Adrenal gland (tissue), 5 donors: ENCODE data around the gene TOX4.

Experiments
- CTCF ChIP-seq, 6 experiments: fragments of 450-650 bp in 4 of 6; fragments of 200-600 bp in 2 of 6; sonication (generic) in 1 of 6; IDR thresholded peaks; 1 replicate in 5 of 6; 2 replicates in 1 of 6; pipeline versions ENCODE4 v1.5.1 to v1.8.0; 2016 to 2021; ENCODE audit warnings: antibody characterized with exemption in 6 of 6, mild to moderate bottlenecking in 2 of 6, moderate library complexity in 1 of 6
- POLR2A ChIP-seq, 2 donors: fragments of 450-650 bp; IDR thresholded peaks; one replicate each; pipeline ENCODE4 v1.6.1; 2017; ENCODE audit warnings: antibody characterized with exemption in 2 of 2, mild to moderate bottlenecking in 2 of 2, moderate library complexity in 1 of 2
- donor health status: DM: no; HTN: no; CAD: no.

GRCh38 chr14:21498540-21499526 lies 21.8 kb downstream of the TOX4 start:
- TF ChIP-seq CTCF (IDR thresholded peaks at IDR 0.05): peak; percentile 31 to 60 (median 51)
- no peak for TF ChIP-seq POLR2A (IDR thresholded peaks at IDR 0.05)
